Muscle of leg (tissue), 11 donors: ENCODE measurements around the gene PRMT1. TPM values are rescaled to one million over a fixed set of nuclear protein-coding genes. Genes with fewer than 3 reads are reported as not detected.

Source experiments
- DNase-seq: peaks from one replicate; pipeline ENCODE4 v3.0.0; 2013
- H3K27ac ChIP-seq: one replicate; pipeline ENCODE4 v1.5.1; 2013; ENCODE audit warnings: mild to moderate bottlenecking, low read length, control low read depth
- H3K27me3 ChIP-seq: one replicate; pipeline ENCODE4 v1.6.1; 2013; ENCODE audit warnings: low read length; ENCODE audit not compliant: control insufficient read depth, insufficient read depth
- H3K36me3 ChIP-seq: one replicate; pipeline ENCODE4 v1.6.1; 2013; ENCODE audit warnings: low read length; ENCODE audit not compliant: control insufficient read depth, insufficient read depth
- H3K4me1 ChIP-seq: one replicate; pipeline ENCODE4 v1.6.1; 2013; ENCODE audit warnings: low read length; ENCODE audit not compliant: control insufficient read depth, insufficient read depth
- H3K4me3 ChIP-seq: one replicate; pipeline ENCODE4 v1.5.1; 2013; ENCODE audit warnings: low read length, control low read depth
- H3K9me3 ChIP-seq: replicated peaks from 2 replicates; pipeline ENCODE4 v1.6.1; 2013; ENCODE audit warnings: low read depth, low read length; ENCODE audit not compliant: control insufficient read depth
- WGBS: methylation state at CpG from one replicate; pipeline ENCODE4 v1.1.5; 2013; ENCODE audit warnings: missing lambda C conversion rate; ENCODE audit not compliant: insufficient coverage; 5-methylcytosine and 5-hydroxymethylcytosine counted together
- polyA plus RNA-seq, 8 donors: library from polyadenylated mRNA; unstranded; fragments of 120-200 nt; gene quantifications; one replicate each; pipeline versions ENCODE4 v1.2.1 to v1.2.3, GENCODE V29; 2013; ENCODE audit warnings: inconsistent platforms in 1 of 8, low replicate concordance in 1 of 8; ENCODE audit not compliant: insufficient read length in 8 of 8, insufficient read depth in 1 of 8
- total RNA-seq: library from RNA; stranded (reverse); fragments of 120-200 nt; gene quantifications from one replicate; pipeline ENCODE4 v1.2.4, GENCODE V29; 2013

The PRMT1 gene
- total and polyA plus RNA-seq, 9 donors: 186 to 229 (median 210) TPM

DNA sequence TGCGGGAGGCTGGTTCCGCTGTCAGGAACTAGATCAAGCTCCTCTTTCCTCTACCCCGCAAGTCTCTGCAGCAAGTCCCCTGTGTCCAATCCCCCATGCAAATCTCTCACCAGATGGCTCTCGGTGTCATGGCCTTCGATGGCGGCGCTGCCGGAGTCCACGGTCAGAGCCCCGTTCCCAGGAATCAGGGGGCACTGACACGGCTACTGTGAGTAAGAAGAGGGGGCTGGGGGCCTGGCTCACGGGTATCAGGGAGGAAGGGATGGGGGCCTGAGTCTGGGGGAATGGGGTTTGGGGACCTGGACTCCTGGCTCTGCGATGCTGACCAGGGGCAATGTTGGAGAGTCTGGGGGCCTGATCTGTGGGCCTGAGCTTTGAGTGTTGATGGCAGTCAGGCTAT is 31.1 kb upstream of the PRMT1 start:
- peaks cover 20% of the 10 kb centered on the region for H3K4me1 ChIP-seq
- H3K27me3 ChIP-seq: no peaks in the 10 kb centered on the region
- H3K36me3 ChIP-seq: peaks cover 57% of the 10 kb centered on the region
- no peak for DNase-seq
- no peak overlapping the region for H3K27ac ChIP-seq
- H3K4me3 ChIP-seq: no peak overlapping the region
- WGBS: 76% methylated on average over 6 of the region's 13 CpGs
- no peaks in the 10 kb centered on the region for H3K9me3 ChIP-seq

GRCh38 chr19:49646586-49646985 is 30.5 kb upstream of the PRMT1 start:
- no peak overlapping the region for H3K4me3 ChIP-seq
- peaks cover 14% of the 10 kb centered on the region for H3K4me1 ChIP-seq
- DNase-seq: no peak
- no peak overlapping the region for H3K27ac ChIP-seq
- H3K9me3 ChIP-seq: no peaks in the 10 kb centered on the region
- H3K27me3 ChIP-seq: no peaks in the 10 kb centered on the region
- WGBS: 88% methylated on average over 11 of the region's 17 CpGs
- peaks cover 61% of the 10 kb centered on the region for H3K36me3 ChIP-seq

DNA sequence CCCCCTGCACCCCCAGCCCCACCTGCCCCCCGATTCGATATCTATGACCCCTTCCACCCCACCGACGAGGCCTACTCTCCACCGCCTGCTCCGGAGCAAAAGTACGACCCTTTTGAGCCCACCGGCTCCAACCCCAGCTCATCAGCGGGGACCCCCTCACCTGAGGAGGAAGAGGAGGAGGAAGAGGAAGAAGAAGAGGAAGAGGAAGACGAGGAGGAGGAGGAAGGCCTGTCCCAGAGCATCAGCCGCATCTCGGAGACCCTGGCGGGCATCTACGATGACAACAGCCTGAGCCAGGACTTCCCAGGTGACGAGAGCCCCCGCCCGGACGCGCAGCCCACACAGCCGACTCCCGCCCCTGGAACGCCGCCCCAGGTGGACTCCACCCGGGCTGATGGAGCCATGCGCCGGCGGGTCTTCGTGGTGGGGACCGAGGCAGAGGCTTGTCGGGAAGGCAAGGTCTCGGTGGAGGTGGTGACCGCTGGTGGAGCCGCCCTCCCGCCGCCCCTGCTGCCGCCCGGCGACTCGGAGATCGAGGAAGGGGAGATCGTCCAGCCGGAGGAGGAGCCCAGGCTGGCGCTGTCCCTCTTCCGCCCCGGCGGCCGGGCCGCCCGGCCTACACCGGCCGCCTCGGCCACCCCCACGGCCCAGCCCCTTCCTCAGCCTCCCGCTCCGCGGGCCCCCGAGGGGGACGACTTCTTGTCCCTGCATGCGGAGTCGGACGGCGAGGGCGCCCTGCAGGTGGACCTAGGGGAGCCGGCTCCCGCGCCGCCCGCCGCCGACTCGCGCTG is 25.8 kb upstream of the PRMT1 start:
- Histone ChIP-seq H3K4me1 (no peaks in the 10 kb centered on the region), H3K36me3 (peaks cover 81% of the 10 kb centered on the region), H3K27me3 (no peaks in the 10 kb centered on the region), H3K4me3 (no peak overlapping the region), H3K27ac (no peak overlapping the region), H3K9me3 (no peaks in the 10 kb centered on the region)
- WGBS: 94% methylated on average over 66 of the region's 72 CpGs
- DNase-seq: no peak

DNA sequence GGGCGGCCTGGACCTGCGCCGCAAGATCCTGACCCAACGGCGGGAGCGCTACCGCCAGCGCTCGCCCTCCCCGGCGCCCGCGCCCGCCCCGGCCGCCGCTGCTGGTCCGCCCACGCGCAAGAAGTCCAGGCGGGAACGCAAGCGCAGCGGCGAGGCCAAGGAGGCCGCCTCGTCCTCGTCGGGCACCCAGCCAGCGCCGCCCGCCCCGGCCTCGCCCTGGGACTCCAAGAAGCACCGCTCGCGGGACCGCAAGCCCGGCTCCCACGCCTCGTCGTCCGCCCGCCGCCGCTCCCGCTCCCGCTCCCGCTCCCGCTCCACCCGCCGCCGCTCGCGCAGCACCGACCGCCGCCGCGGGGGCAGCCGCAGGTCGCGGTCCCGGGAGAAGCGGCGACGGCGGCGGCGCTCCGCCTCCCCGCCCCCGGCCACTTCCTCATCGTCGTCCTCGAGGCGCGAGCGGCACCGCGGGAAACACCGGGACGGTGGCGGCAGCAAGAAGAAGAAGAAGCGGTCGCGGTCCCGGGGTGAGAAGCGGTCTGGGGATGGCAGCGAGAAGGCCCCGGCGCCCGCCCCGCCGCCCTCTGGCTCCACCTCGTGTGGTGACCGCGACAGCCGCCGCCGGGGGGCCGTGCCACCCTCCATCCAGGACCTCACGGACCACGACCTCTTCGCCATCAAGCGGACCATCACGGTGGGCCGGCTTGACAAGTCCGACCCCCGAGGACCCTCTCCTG is 25.1 kb upstream of the PRMT1 start:
- H3K27me3 ChIP-seq: no peaks in the 10 kb centered on the region
- H3K9me3 ChIP-seq: no peaks in the 10 kb centered on the region
- H3K36me3 ChIP-seq: peaks cover 81% of the 10 kb centered on the region
- no peak overlapping the region for H3K27ac ChIP-seq
- no peak for DNase-seq
- 95% methylated on average over 94 of the region's 110 CpGs for WGBS
- H3K4me1 ChIP-seq: no peaks in the 10 kb centered on the region
- no peak overlapping the region for H3K4me3 ChIP-seq

GRCh38 chr19:49652551-49653465 is 24.3 kb upstream of the PRMT1 start:
- WGBS: 90% methylated on average over 49 of the region's 58 CpGs
- H3K27ac ChIP-seq: no peak overlapping the region
- no peaks in the 10 kb centered on the region for H3K9me3 ChIP-seq
- no peaks in the 10 kb centered on the region for H3K4me1 ChIP-seq
- H3K4me3 ChIP-seq: no peak overlapping the region
- no peak for DNase-seq
- H3K36me3 ChIP-seq: peaks cover 86% of the 10 kb centered on the region
- no peaks in the 10 kb centered on the region for H3K27me3 ChIP-seq

DNA sequence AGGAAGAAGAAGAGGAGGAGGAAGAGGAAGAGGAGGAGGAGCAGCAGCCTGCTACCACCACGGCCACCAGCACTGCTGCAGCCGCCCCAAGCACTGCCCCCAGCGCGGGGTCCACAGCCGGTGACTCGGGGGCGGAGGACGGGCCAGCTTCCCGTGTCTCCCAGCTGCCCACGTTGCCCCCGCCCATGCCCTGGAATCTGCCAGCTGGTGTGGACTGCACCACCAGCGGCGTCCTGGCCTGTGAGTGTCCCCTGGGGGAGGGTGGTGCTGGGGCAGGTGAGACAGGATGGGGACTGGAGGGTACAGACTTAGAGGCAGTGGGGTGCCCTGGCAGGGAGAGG is 23.6 kb upstream of the PRMT1 start:
- no peaks in the 10 kb centered on the region for H3K9me3 ChIP-seq
- no peaks in the 10 kb centered on the region for H3K4me1 ChIP-seq
- H3K4me3 ChIP-seq: no peak overlapping the region
- H3K27me3 ChIP-seq: no peaks in the 10 kb centered on the region
- H3K27ac ChIP-seq: no peak overlapping the region
- H3K36me3 ChIP-seq: peaks cover 86% of the 10 kb centered on the region
- DNase-seq: no peak
- WGBS: 90% methylated on average over 13 of the region's 13 CpGs

GRCh38 chr19:49654581-49654980 is 22.5 kb upstream of the PRMT1 start:
- no peak for DNase-seq
- no peaks in the 10 kb centered on the region for H3K9me3 ChIP-seq
- H3K4me1 ChIP-seq: no peaks in the 10 kb centered on the region
- H3K36me3 ChIP-seq: peaks cover 88% of the 10 kb centered on the region
- H3K4me3 ChIP-seq: no peak overlapping the region
- H3K27ac ChIP-seq: no peak overlapping the region
- H3K27me3 ChIP-seq: no peaks in the 10 kb centered on the region
- WGBS: 80% methylated on average over 7 of the region's 10 CpGs

DNA sequence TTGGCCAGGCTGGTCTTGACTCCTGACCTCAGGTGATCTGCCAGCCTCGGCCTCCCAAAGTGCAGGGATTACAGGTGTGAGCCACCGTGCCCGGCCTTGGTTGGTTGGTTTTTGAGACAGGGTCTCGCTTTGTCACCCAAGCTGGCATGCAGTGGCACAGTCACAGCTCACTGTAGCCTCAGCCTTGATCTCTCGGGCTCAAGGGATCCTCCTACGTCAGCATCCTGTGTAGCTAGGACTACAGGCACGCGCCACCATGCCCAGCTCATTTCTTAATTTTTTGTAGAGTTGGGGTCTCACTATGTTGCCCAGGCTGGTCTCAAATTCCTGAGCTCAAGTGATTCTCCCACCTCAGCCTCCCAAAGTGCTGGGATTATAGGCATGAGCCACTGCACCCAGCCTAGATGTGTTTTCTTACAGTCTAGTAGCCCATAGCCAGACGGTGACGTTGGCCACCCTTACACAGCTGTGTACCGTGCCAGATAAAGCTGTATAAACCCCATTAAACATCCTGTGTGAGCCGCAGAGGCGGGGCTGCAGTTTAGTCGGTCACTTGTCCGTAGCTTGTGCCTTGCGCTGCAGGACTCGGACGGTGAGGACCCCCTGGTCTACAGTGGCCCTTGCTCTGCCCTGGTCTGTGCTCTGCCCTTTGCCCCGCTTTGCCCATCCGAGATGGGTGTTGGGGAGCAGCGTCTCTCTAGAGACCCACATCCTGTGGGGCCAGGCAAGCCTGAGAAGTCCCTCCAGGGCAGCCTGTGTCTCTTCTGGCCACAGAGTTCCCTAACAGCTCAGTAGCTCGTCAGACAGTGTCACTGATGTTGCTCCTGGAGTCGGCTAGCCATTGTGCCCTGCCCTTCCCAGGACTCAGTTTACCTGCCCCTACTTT is 21.3 kb upstream of the PRMT1 start:
- peaks cover 90% of the 10 kb centered on the region for H3K36me3 ChIP-seq
- no peak for DNase-seq
- H3K4me3 ChIP-seq: no peak overlapping the region
- WGBS: 87% methylated on average over 20 of the region's 23 CpGs
- H3K4me1 ChIP-seq: no peaks in the 10 kb centered on the region
- no peak overlapping the region for H3K27ac ChIP-seq
- no peaks in the 10 kb centered on the region for H3K27me3 ChIP-seq
- H3K9me3 ChIP-seq: no peaks in the 10 kb centered on the region

DNA sequence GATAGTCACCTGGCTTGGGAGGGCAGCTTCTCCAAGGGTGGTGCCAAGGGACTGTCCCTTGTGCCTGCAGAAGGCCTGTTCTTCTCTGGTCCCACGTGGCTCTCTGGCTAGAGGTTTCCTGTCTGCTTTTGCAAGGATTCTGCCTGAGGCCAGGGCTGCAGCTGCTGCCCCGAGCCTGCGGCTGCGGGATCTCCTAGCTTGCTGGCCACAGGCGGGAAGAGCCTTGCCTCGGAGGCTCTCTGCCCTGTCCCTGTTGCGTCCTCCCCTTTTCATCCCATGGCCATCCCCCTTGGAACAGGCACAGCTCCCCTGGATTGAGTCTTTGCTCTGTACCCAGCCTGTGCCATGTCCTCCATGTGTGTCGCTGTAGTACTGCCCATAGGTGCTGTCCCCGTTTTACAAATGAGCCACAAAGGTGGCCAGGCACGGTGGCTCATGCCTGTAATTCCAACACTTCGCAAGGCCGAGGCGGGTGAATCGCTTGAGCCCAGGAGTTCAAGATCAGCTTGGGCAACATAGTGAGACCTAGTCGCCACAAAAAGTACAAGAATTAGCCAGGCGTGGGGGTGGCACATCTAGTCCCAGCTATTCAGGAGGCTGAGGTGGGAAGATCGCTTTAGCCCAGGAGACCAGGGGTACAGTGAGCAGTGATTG is 20.5 kb upstream of the PRMT1 start:
- Histone ChIP-seq H3K27ac (no peak overlapping the region), H3K4me3 (no peak overlapping the region), H3K9me3 (no peaks in the 10 kb centered on the region), H3K27me3 (no peaks in the 10 kb centered on the region), H3K36me3 (peaks cover 92% of the 10 kb centered on the region), H3K4me1 (no peaks in the 10 kb centered on the region)
- WGBS: 86% methylated on average over 16 of the region's 17 CpGs
- DNase-seq: no peak
